NCI-H1417 treated with DMSO at 0.1 percent for 48 hours (cell line): Measurements from ENCODE around the gene VPS35.
"Not testable (repeated sequence)": the region's sequence is repeated elsewhere in the genome, so short reads cannot be mapped to it uniquely, and the experiment has no call there.

ENCODE experiments used
- DNase-seq: peaks from one replicate; lab custom pipeline; 2025; lab: John Stamatoyannopoulos, UW

VPS35 gene

GRCh38 chr16:46658925-46659324 lies 30.1 kb downstream of the VPS35 start:
- DNase-seq, result no peak

- DNase-seq, result no peak
These were observed 37.7 kb downstream of the VPS35 start for GRCh38 chr16:46651305-46651704.

GRCh38 chr16:46650254-46650623 lies 38.7 kb downstream of the VPS35 start:
- DNase-seq, result no peak

GRCh38 chr16:46649588-46650253 lies 39.3 kb downstream of the VPS35 start:
- no peak for DNase-seq

GRCh38 chr16:46648656-46649055 lies 40.3 kb downstream of the VPS35 start:
- no peak for DNase-seq

GRCh38 chr16:46638947-46639925 lies 49.7 kb downstream of the VPS35 start:
- no peak for DNase-seq

GRCh38 chr16:46632778-46633733 lies 55.9 kb downstream of the VPS35 start:
- no peak for DNase-seq

- DNase-seq, result no peak
These were observed 59.4 kb downstream of the VPS35 start for GRCh38 chr16:46629331-46630219.

- DNase-seq, result no peak
These were observed 61.2 kb downstream of the VPS35 start for GRCh38 chr16:46627746-46628145.

- not testable (repeated sequence) for DNase-seq
These were observed 62.3 kb downstream of the VPS35 start for GRCh38 chr16:46626681-46627080.

- DNase-seq, result not testable (repeated sequence)
These were observed 64.1 kb downstream of the VPS35 start for GRCh38 chr16:46624862-46625261.

GRCh38 chr16:46623707-46624106 lies 65.3 kb downstream of the VPS35 start:
- DNase-seq, result not testable (repeated sequence)

GRCh38 chr16:46623246-46623645 lies 65.7 kb downstream of the VPS35 start:
- DNase-seq, result not testable (repeated sequence)

- no peak for DNase-seq
These were observed 66.9 kb downstream of the VPS35 start for GRCh38 chr16:46621934-46622676.

GRCh38 chr16:46621006-46621933 lies 67.7 kb downstream of the VPS35 start, which contains the start of gene SHCBP1:
SHCBP1 (minus strand) TSS chr16:46621379; CDS start chr16:46621359, 20 bp downstream.
- DNase-seq, result peak; percentile 9

- no peak for DNase-seq
These were observed 68.5 kb downstream of the VPS35 start for GRCh38 chr16:46620266-46621005.

- DNase-seq, result no peak
These were observed 70.5 kb downstream of the VPS35 start for GRCh38 chr16:46618516-46618915.

- no peak for DNase-seq
These were observed 75.0 kb downstream of the VPS35 start for GRCh38 chr16:46614006-46614405.
